Caki2 (cell line): ENCODE measurements around the gene IHH. TPM values are rescaled to one million over a fixed set of nuclear protein-coding genes. Genes with fewer than 3 reads are reported as not detected.

Experiments
- DNase-seq: peaks from one replicate; pipeline ENCODE4 v3.0.0-alpha.2; 2015; ENCODE audit warnings: low read depth
- in situ Hi-C: cut with HindIII; loops from 2 replicates; pipeline ENCODE4 v1.10.0; 2016; ENCODE audit warnings: low sequenced_read_pairs, low pct_unique_long_range_greater_than_20kb, mixed read lengths
- total RNA-seq: library from RNA; depleted of rRNA; stranded (reverse); fragments of >200 nt; shearing (Covaris generic); gene quantifications from 2 replicates; pipeline ENCODE4 v1.2.3, GENCODE V29; 2014; ENCODE audit warnings: low replicate concordance

The IHH gene
- total RNA-seq, 1 experiment from 2014 or later: not detected

DNA sequence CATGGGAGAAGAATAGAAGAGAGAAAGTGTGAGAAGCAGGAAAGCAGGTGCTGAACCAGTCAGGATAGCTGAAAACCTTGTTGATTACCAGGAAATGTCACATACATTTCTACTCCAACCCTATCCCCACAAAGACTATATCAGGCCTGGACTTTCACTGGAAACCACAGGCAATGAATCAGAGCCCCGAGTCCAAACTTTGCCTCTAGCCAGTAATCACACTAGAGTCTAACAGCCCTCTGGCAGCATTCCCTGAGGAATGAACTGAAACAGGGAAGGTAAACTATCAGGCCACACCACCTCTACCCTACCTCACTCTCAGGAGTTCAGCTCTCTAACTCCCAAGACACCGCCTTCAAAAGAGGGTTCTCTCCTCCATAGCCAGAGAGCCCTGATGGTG, 18.7 kb upstream of the IHH start:
- in situ Hi-C loops: no loop called here

DNA sequence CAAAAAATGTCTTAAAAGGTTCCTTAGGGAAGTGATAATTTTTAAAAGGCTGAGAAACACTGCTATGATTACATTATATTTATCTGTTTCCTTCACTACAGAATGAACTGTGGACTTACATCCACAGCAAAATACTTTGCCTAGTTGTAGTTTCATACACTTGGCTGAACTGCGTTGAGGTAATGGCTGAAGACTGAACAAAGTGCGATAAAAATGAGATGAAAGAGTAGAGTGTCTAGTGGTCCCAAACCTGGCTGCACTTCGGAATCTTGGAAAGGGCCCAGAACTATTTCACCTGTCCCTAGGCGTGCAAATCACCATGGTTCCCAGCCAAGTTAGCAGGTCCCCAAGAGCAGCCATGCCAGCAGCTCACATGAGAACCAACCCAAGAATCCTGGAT, 18.2 kb upstream of the IHH start:
- no peak for DNase-seq
- in situ Hi-C loops: no loop called here

More for the DNA sequence above, 18.7 kb upstream of the IHH start:
- DNase-seq: no peak

DNA sequence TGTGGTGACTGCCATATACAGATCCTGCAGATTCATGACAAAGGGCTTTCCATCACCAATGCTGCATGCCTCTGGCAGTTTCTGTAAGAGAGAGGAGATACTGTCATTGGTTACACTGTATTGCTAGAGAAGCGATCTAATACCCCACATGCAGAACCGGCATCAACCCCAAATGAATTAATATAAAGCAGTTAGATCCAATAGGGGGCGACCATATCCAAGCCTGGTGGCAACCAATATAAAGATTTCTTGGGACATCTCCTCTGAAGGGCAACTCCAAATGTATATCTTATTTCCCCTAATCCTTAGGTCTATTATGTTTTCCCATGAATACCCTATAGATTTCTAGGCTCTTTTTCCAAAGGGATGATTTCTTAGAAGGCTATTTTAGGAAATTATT, 17.4 kb upstream of the IHH start:
- no peak for DNase-seq
- in situ Hi-C loops: no loop called here

DNA sequence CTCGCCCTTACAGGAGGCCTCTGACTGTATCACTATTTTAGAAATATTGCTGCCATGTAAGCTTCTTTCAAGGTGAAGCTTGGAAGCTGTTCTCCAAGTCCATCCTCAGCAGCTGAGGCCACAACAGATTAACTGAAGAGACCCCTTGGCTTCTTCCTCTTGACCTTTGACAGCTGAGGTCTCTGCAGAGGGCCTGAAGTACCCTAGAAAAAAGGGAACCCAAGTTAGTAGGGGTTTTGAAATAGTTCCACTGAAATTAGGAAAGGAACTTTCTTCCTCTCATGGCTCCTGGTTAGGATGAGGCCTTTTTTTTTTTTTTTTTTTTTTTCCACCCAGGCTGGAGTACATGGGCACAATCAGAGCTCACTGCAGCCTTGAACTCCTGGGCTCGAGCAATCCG, 15.5 kb upstream of the IHH start:
- DNase-seq: no peak
- in situ Hi-C loops: no loop called here

DNA sequence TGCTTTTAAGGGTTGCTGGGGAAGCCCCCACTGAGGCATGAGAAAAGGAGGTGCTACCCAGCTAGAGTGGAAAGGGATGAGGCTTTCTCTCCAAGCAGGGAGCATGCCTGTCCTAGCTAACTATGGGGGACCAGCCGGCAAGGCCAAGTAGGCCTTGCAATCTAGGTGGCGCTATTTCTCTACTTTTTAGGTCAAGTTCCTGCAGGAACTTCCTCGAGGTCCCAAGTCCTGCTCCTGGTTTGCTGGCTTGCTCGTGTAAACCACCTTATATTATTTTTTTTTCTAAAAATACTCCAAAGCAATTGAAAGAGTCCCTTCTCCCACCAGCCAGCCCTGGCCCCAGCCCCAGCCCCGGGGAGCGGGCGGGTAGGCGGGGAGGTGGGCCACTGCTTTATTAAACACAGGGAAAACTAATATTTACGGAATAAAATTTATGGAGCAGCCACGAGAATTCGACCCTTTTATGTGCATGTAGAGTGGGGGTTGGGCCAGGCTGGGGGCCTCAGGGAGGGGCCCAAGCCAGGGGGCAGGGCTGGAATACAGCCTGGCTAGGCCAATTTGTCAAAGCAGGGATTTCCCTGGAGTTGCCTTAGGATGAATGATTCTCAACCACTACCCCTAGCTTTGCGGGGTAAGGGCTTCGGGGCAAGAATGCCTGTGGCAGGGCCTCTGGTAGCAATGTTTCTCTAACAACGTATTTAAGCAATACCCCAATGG, 12.8 kb upstream of the IHH start:
- in situ Hi-C loops: no loop called here
- DNase-seq: peak; percentile 26

DNA sequence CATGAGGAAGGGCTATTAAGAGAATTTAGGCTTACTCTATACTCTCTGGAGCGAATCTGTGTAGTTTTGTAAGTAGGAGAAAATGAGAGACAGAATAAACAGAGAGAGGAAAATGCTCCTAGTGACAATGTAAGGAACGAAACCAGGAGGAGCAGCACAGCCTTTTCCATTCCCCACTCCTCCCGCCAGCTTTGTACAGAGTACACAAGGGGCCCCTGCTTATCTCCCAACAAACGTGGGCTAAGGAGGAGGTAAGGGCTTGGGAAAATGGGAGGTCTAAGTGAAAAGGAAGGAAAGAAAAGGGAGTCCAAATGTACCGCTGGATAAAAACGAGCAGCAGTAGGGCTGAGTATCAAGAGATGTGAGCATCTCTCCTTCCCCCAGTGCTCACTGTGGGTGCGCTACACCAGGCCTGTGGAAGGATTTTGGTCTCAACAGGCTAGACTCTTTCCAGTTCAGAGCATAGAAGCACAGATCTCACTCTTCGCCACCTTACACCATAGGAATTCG, 12.1 kb upstream of the IHH start:
- no peak for DNase-seq
- in situ Hi-C loops: no loop called here

DNA sequence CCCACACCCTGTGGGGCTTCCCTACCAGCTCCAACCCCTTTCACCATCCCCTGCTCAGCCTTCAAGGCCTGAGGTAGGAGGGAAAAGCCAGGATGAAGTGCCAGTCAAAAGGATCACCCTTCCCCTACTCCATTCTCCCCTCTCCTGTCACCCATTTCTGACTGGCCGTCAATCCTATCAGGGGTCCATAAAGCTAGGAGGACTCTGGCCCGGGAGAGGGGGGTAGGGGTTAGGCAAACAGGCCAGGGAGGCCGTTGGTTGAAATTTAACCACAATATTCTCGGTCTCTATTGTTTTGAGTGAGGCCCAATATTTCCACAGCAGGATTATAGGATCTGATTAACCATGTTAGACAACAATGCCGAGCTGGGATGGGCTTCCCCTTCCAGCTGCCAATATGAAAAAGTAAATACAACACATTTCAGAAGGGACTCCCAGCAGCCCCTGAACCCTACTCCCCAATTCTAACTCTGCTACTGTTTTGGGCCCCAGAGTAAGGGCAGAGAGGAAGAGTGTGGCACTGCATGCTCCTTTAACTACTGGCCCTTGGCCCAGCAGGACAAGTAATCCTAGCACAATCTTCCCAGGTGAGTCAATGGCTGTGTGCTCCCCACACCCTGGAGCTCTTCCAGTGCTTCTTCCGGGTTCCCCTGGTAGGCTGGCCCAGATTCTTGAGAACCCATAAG, 10.6 kb upstream of the IHH start:
- in situ Hi-C loops: no loop called here
- no peak for DNase-seq

DNA sequence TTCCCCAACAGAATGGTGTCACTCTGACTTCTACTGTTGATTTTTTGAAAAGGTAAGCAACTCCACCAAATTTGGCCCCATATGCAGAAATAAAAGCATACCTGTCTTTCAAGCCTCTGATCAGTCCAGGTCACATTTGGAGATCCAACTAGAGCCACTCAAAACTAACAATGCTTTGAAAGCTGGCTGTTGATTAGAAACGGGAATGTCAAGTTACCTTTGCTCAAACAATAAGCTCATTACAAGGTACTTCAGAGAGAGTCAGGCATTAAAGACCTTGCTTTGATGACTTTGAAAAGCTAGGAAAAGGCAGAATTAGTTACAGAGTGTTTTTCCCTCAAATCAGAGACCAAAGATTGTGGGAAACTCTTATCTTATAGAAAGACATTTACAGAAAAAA, 4.8 kb upstream of the IHH start:
- in situ Hi-C loops: no loop called here
- DNase-seq: no peak

DNA sequence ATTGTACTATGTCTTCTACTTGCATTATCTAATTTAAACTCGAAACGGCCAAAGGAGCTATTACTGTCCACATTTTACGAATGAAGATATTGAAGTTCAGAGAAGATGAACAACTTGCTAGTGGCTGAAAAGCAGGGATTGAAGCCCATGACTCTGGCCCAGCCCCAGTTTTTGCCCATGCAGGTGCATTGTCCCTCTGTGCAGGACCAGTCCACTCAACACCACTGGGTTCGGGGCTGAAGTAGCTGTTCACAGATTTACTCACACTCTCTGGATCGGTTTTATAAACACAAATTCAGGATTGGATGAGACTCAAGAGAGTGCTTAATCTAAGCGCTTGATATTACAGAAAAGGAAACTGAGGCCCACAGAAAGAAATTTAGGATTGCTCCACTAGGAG, 1.4 kb upstream of the IHH start:
- in situ Hi-C loops: no loop called here

DNA sequence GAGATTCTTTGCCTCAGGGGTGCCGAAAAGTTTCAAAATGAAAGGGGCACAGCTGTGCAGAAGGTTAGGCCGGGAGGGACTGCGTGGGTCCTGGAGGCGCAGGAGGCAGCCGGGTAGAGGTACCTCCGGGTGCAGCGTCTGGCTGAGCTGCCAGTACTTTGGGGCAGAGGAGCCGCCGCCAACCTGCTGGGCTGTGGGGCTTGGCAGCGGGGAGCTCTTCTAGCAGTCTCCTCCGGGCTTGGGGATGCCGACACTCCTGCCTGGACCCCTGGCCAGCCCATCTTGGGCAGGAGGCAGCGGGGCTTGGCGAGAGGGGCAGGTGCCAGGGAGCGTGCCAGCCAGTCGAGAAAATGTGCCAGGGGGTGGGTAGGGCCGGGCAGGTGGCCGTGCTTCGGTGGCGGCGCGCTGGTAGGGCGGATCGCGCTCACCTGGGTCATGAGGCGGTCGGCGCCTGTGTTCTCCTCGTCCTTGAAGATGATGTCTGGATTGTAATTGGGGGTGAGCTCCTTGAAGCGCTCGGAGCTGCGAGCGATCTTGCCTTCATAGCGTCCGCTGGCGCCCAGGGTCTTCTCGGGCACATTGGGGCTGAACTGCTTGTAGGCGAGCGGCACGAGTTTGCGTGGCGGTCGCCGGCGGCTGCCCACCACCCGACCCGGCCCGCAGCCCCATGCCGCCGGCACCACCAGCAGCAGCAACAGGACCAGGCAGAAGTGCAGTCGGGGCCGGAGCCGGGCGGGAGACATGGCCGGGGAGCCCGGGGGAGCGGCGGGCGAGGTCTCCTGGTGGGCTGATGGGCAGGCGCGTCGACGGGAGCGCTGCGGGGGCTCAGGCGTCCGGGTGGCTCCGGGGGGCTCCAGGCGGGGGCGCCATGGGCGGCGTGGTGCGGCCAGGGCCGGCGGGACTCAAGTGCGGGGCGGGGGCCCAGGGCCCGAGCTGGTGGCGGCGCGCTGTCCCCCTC, 717 bp downstream of the IHH start:
- in situ Hi-C loops: no loop called here
- DNase-seq: no peak

More for the DNA sequence above, 1.4 kb upstream of the IHH start:
- no peak for DNase-seq

DNA sequence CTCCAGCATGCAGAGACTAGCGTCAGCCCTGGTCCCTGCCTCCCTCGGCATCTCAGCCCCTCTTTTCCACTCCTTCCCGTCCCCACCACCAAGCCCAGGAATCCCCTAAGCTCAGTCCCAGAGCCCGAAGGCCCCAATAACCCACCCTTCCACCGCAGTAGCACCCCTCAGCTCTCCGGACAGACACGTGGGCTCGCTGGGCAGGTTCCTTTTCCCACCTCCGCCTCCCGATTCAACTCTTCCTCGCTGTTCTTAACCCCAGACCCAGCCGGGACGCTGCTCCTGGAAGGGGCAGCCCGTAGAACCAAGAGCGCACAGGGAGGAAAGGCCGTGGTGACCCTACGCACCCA, 1.4 kb downstream of the IHH start:
- in situ Hi-C loops: no loop called here
- DNase-seq: no peak

DNA sequence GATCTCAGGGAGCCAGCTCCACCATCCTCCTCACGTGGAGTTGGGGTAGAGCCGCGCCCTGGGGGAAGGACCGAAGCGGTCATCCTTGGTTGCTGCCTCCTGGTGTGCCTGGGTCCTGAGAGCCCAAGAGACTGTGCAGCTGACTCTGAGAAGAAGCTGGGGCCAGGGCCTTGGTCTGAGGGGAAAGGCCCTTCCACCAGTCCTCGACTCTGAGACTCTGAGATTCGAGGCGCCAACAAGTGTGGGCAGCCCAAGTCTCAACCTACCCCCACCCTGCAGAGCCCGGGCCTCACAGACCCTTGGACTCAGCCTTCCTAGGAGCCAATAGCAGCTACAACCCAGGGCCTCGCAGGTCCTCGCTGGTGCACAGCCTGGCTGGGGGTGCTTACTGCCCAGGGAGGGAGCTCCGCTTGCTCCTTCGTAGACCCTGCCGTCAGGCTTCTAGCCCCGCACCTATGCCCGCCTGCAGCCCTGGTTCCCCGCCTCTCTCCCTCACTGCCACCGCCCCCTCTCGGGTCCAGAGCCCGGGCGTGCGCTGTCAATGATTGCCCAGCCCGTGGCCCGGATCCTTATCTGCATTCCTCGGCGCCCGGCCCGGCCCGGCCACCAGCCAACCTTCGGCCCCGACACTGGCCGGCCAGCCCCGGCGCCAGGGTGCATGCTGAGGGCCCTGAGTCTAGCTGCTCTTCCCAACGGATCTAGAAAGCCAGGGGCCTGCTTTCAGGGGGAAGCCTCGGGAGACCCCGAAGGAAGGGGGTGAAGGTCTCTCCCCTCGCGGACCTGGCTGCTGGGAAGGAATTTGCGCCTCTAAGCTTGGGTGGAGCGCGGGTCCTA, 2.0 kb downstream of the IHH start:
- in situ Hi-C loops: no loop called here
- DNase-seq: peak; percentile 4

DNA sequence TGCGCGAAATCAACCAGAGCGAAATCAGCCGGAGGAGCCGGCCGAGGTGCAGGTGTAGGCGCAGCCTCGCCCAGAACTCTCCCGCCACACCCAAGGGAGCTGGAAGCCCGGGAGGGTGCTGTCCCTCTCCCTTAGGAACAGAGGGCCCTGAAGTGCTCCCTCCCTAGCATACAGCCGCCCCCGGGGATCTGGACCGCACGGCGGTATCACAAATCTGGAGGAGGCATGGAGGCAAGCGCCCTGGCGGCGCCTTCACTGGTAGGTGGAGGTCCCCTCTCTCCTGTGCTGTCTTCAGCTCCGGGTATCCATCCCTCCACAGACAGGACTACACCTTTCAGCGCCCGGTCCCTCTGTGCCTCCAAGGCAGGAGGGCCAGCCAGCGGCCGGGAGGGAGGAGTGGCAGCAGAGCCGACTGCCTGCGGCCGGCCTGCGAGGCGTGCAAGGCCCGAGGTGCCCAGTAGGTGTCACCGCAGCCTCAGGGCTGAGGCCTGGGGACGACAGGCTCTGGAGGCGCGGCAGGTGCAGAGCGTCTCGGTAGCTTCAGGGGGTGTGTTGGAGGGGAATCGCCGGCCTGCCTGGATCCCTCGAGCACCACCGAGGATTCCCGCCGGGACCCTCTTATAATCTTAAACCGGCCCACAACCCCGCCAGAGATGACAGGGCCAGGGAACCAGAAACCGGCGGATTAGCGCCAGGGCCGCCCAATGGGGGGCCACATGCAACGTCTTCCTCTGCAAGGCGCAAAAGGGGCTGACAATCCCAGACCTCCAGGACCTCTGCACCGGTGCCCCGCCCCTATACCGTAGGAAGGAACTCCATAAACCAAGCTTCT, 2.8 kb downstream of the IHH start:
- in situ Hi-C loops: no loop called here
- DNase-seq: peak; percentile 30

DNA sequence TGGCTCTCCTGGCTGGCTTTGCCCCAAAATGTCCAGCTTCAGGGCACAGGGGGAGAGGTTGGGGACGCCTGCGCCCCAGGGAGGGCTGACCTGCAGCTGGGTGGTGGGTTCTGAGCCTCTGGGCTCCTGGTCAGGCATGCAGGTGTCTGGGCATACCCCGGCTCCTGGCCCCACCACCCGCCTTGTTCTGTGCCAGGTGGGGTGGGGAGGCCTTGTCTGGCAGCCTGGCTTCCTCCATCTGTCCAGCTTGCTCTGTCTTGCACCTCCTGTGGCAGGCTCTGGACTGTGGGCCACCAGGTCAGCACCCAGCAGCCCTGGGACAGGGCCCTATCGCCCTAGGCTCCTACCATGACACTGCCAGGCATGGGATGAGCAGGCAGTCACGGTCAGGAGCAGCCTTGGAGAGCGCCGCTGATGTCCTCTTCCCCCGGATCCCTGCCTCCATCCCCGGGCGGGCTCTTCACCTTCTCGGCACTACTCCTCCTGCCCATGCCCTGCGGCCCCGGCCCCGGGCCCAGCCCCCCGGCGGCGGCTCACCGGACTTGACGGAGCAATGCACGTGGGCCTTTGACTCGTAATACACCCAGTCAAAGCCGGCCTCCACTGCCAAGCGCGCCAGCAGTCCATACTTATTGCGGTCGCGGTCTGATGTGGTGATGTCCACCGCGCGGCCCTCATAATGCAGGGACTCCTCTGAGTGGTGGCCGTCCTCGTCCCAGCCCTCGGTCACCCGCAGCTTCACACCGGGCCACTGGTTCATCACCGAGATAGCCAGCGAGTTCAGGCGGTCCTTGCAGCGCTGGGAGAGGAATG, 3.6 kb downstream of the IHH start:
- in situ Hi-C loops: no loop called here
- DNase-seq: no peak

DNA sequence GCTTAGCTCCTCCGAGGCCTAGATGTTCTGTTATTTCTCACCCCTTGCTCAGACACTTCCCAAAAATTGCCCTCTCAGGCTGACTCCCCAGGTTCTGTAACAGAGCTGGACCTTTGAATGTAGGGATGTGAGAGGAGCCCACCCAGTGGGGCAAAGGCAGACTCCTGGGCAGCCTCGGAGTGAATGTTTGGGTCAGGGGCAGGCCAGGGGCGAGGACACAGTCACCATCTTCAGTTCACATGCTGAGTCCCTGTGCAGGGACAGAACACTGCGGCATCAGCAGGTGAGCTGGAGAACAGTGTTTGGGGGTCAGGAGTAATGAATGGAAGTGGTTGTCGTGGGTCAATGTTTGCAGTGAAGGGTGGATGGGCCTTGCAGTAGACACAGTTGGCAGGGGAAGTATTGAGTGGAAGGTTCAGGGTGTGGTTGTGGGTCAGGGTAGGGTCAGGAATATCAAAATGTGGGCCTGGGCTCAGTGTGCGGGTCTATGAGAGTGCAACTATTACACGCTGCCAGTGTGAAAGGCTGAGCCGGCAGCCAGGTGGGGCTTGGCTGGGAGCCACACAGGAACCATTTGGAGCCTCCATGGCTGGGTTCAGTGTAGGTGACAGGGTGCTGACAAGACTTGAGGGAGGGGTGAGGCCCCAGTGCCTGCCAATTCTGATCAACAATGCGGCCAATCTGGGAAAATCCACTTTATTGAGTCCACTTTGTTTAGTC, 4.4 kb downstream of the IHH start:
- in situ Hi-C loops: no loop called here
- DNase-seq: no peak
